Fibroblast of the aortic adventitia (primary cell): ENCODE data around the gene DHRS12. TPM values are rescaled to one million over a fixed set of nuclear protein-coding genes. Genes with fewer than 3 reads are reported as not detected.

Source experiments
- DNase-seq: peaks from one replicate; pipeline ENCODE4 v3.0.0-alpha.2; 2010; ENCODE audit warnings: low read depth
- H3K4me3 ChIP-seq: 2 replicates; pipeline ENCODE4 v1.5.1; 2011; ENCODE audit warnings: low read depth, mild to moderate bottlenecking, control low read depth, low read length, moderate library complexity
- CTCF ChIP-seq: IDR thresholded peaks from 2 replicates; pipeline ENCODE4 v1.5.1; 2011; ENCODE audit warnings: mild to moderate bottlenecking, low read length, control low read depth, inconsistent platforms; ENCODE audit not compliant: insufficient read depth
- total RNA-seq: library from RNA; depleted of rRNA; stranded (reverse); fragments of >200 nt; gene quantifications from 2 replicates; pipeline ENCODE4 v1.2.3, GENCODE V29; 2012; ENCODE audit warnings: low replicate concordance

The DHRS12 gene
- total RNA-seq, 1 donor, result 3.8 TPM

GRCh38 chr13:51796546-51796945, 7.4 kb downstream of the DHRS12 start:
- DNase-seq, result no peak
- TF ChIP-seq CTCF, result no peak
- H3K4me3 ChIP-seq, result no peak overlapping the region

GRCh38 chr13:51795419-51795818, 8.5 kb downstream of the DHRS12 start:
- H3K4me3 ChIP-seq, result no peak overlapping the region
- TF ChIP-seq CTCF, result no peak
- DNase-seq, result no peak

DNA sequence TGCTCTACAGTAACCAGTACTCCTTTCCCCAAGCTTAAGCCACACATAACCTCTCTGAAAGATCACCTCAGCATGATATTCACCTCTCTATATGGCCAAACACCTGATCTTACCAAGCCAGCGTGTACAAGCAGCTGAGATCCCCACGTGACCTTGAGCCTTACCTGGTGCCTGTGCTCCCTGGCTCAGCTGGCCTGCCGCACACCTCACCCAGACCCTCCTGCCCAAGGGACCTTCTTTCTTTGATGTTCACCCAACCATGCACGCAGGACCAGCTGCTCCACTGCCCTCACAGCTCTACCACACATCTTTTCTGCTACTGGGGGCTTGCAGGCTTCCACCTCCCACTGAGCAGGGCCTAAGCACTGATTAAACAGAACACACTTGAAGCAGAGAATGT, 9.0 kb downstream of the DHRS12 start:
- H3K4me3 ChIP-seq, result no peak overlapping the region
- DNase-seq, result no peak
- TF ChIP-seq CTCF, result no peak

- no peak for TF ChIP-seq CTCF
- H3K4me3 ChIP-seq, result no peak overlapping the region
- peak; percentile 81 for DNase-seq
These were observed 10.2 kb downstream of the DHRS12 start for GRCh38 chr13:51793570-51794271.

DNA sequence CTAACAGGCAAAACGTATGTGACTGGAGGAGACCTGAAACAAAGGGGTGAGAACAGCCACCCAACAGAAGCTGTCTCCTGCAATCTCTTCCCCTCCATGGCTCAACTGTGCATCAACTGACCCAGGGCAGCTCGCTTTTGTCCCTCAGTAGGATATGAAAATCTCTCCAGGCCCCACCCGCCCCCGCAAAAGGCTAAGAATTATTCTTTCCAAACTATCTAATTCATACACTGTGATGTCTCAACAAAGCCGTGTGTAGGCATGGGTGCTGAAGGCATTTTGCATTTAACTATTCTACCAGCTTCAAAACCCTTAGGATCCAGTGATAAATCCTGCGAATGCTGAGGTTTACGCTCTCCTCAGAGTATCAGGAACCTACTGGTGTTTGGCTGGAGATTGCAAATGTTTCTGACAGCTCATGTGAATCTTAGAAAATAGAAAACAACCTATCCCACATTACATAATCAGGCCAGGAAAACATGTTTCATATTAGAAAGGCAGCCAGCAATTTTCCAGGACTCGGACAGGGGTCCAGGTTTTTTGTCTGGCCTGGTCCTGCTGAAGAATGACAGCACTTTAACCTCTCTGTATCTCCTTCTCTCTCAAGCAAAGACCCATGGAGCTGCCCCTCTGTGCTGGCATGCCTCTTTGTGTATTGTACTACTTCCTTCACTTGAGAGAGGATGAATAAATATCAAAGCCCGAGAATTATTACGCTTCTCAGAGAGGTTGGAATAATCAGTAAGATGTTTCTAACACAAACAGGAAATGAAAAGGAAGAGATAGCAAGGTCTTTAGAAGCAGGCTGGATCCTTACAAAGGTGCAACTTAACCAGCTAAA, 17.3 kb downstream of the DHRS12 start:
- no peak for TF ChIP-seq CTCF
- DNase-seq, result no peak
- H3K4me3 ChIP-seq, result no peak overlapping the region

- no peak for TF ChIP-seq CTCF
- DNase-seq, result peak; percentile 59
- H3K4me3 ChIP-seq, result no peak overlapping the region
These were observed 18.1 kb downstream of the DHRS12 start for GRCh38 chr13:51785712-51786424.
